ENCODE results near the gene EHMT1. TPM values are rescaled to one million over a fixed set of nuclear protein-coding genes. Genes with fewer than 3 reads are reported as not detected.

EHMT1 gene
- total and polyA plus RNA-seq, 2 of the 8 experiments (the other 6 are each of a cell fraction or from before 2014, with no cell fraction given), result 95.7 to 163 TPM

GRCh38 chr9:137802521-137803243, 183.9 kb downstream of the EHMT1 start (continued):
- TF ChIP-seq SP1 (IDR thresholded peaks at IDR 0.05; ENCODE audit: low read depth, low read length) (no peak), CHD1 (IDR thresholded peaks at IDR 0.05; ENCODE audit: low read depth, low read length) (no peak)

Measured in H1 (cell line).